GM12891 (cell line): Measurements from ENCODE around the gene GSAP. TPM values are rescaled to one million over a fixed set of nuclear protein-coding genes. Genes with fewer than 3 reads are reported as not detected.
"Not testable (repeated sequence)": the region's sequence is repeated elsewhere in the genome, so short reads cannot be mapped to it uniquely, and the experiment has no call there.

Experiments
- DNase-seq: peaks from one replicate; pipeline ENCODE4 v3.0.0; 2011; ENCODE audit warnings: low spot score; ENCODE audit not compliant: insufficient read length
- FAIRE-seq: peaks from 2 replicates; lab custom pipeline; 2011; peaks lifted over from hg19 to GRCh38; lab: Jason Lieb, UNC
- PAX5 ChIP-seq: IDR thresholded peaks from 2 replicates; pipeline ENCODE4 v1.6.1; 2011; ENCODE audit warnings: low read length, moderate library complexity, mild to moderate bottlenecking; ENCODE audit not compliant: insufficient read depth, severe bottlenecking
- POLR2A ChIP-seq: IDR thresholded peaks from 2 replicates; pipeline ENCODE4 v1.6.1; 2011; ENCODE audit warnings: low read depth, low read length, control low read depth
- POLR2AphosphoS5 ChIP-seq: IDR thresholded peaks from 2 replicates; pipeline ENCODE4 v1.6.1; 2011; ENCODE audit warnings: low read depth, low read length, control low read depth
- POU2F2 ChIP-seq: IDR thresholded peaks from 2 replicates; pipeline ENCODE4 v1.6.1; 2011; ENCODE audit warnings: low read depth, mild to moderate bottlenecking, control low read depth, low read length, moderate library complexity
- SPI1 ChIP-seq: IDR thresholded peaks from 2 replicates; pipeline ENCODE4 v1.6.1; 2011; ENCODE audit warnings: low read depth, low read length, control low read depth
- TAF1 ChIP-seq: IDR thresholded peaks from 2 replicates; pipeline ENCODE4 v1.6.1; 2011; ENCODE audit warnings: low read depth, low read length, control low read depth
- polyA plus RNA-seq: library from polyadenylated mRNA; unstranded; fragments of >200 nt; gene quantifications from one replicate; pipeline ENCODE4 v1.2.1, GENCODE V29; 2012; ENCODE audit warnings: low read depth, missing spikeins, inconsistent platforms; ENCODE audit not compliant: missing spikeins

The GSAP gene, protein sequence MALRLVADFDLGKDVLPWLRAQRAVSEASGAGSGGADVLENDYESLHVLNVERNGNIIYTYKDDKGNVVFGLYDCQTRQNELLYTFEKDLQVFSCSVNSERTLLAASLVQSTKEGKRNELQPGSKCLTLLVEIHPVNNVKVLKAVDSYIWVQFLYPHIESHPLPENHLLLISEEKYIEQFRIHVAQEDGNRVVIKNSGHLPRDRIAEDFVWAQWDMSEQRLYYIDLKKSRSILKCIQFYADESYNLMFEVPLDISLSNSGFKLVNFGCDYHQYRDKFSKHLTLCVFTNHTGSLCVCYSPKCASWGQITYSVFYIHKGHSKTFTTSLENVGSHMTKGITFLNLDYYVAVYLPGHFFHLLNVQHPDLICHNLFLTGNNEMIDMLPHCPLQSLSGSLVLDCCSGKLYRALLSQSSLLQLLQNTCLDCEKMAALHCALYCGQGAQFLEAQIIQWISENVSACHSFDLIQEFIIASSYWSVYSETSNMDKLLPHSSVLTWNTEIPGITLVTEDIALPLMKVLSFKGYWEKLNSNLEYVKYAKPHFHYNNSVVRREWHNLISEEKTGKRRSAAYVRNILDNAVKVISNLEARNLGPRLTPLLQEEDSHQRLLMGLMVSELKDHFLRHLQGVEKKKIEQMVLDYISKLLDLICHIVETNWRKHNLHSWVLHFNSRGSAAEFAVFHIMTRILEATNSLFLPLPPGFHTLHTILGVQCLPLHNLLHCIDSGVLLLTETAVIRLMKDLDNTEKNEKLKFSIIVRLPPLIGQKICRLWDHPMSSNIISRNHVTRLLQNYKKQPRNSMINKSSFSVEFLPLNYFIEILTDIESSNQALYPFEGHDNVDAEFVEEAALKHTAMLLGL
- 19.7 TPM for polyA plus RNA-seq

DNA sequence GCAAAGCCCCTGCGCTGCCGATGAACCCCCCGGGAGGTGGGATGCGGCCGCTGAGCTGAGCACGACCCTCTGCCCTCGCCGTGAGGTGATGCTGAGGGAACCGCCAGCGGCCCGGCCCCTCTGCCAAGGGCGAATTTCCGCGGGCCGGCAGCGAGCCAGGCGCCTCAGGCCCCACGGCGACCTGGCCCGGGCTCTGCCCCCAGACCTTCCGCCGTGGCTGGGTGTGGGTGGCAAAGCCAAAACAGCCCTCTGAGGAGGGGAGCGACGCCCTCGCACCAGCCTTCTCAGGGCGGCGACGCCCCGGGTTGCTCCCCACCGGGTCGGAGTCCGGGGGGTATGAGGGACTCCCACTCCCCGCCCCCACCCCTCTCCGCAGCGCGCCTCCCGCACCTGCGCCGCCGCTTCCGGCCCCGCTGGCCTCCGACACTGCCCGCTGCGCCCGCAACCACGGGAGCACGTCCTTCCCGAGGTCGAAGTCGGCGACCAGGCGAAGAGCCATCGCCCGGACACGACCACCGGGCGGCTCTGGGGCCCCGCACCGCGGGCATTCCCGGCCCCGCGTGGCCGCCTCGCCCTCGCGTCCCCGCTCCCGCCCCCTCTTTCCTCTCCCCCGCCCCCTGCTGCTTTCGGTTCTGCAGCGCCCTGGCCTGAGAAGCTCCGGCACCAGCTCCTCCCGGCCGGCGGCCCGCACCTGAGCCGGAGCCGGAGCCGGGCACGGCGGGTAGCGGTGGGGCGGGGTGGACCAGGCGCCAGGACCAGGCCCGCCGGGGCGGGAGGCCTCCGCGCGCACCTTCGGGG, at the start of gene GSAP:
Gene GSAP, minus strand, starts transcription at position 527 of the 798 bp plus-strand sequence. Its CDS starts 28 bp downstream, at position 499.
- TF ChIP-seq POLR2AphosphoS5 (peak; percentile 41), PAX5 (no peak), POLR2A (peak; percentile 12; the same call in 1 of the 2 replicates), TAF1 (peak; percentile 55; the same call in 1 of the 2 replicates), POU2F2 (no peak), SPI1 (peak; percentile 31; the same call in 1 of the 2 replicates)
- FAIRE-seq (peak; percentile 93), DNase-seq (peak; percentile 61)

DNA sequence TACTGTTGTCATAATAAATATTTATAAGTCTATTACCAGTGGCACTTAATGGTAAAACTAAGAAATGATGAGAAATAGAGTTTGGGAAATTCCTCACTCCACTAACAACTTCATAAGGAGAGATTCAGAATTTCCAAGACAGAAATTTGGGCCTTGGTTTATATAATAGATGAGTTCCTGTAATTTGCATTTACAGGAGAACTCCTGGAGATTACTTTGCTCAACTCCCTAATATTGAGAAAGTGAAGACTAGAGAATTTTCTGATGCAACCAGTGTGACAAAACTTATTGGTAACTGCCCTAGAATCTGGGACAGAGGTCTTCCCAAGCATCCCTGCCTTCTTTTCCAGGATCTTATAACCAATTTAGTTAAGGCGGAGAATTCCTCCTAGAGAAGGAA, 49.1 kb upstream of the GSAP start:
- DNase-seq (no peak), FAIRE-seq (no peak)
- TF ChIP-seq TAF1 = no peak
- TF ChIP-seq POLR2A = no peak
- TF ChIP-seq POU2F2 = no peak
- TF ChIP-seq PAX5 = no peak
- no peak for TF ChIP-seq POLR2AphosphoS5
- TF ChIP-seq SPI1 = no peak

DNA sequence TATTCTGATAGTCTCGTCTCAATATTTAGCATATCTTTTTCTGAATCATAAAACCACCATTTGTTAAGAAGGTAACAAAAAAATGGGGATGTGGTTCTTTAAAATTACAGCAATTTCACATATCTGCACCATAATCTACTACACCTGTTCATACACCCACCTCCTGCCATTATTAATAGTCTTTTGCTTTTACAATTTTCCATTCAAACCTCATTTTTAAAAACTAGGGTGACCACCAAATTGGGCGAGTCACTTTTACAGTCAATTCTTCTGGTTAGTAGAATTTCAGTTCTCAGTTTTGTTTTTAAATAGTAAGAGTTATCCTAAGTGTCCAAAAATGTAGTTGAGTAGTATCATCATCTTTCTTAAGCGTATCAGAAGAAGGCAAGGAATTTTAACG, 48.4 kb upstream of the GSAP start:
- TF ChIP-seq POLR2AphosphoS5 = no peak
- peak; percentile 81 for TF ChIP-seq SPI1
- no peak for DNase-seq
- FAIRE-seq = no peak

DNA sequence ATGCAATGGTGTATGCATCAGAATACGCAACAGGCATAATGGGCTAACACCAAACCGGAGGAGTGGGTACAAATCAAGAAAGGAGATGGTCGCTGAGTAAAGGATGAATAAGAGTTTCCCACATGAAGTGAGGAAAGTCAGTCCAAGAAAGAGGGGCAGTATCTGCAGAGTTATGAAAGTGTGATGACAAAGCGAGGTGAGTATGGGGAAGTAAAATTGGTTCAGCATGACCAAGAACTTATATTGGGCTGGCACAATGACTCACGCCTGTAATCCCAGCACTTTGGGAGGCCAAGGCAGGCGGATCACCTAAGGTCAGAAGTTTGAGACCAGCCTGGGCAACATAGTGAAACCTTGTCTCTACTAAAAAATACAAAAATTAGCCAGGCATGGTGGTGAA, 47.5 kb upstream of the GSAP start:
- not testable (repeated sequence) for FAIRE-seq, DNase-seq

DNA sequence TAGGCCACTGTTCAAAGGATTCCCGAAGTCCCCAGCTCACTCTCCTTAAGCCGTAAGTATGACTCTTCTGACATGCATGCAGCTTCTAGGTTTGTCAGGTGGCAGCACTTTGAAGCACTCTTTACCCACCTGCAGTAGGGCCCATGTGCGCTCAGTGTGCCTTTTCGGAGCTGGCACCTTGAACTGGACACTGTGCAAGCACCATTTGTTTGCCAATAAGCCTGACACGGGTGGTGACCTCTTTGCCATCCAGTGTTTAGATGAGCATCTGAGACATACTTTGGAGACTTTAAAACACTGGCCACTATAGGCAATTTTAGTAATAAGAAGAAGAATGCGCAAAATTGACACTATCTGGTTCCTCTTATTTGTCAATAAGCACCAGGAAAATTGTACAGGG, 45.7 kb upstream of the GSAP start:
- DNase-seq = no peak
- no peak for TF ChIP-seq POLR2AphosphoS5
- no peak for TF ChIP-seq TAF1
- TF ChIP-seq POLR2A = no peak
- TF ChIP-seq POU2F2 = no peak
- TF ChIP-seq SPI1 = no peak
- no peak for TF ChIP-seq PAX5
- FAIRE-seq = no peak

DNA sequence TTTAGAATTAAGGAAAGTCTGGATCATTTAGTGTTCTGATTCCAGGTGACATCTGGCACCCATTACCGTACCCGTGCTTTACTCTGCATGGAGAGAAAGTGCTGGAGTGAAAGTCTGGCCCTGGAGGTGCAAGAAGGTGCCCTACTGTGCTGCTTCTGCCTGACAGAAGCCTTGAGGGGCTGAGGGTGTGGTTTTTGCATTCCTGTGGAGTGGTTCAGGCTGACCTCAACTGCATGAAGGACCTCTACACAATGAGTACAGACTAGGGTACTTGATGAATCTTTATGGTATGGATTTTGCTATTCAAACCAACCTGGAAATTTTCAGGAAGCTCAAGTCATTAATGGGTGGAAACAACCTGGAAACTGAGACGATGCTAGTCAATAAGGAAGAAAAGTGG, 45.1 kb upstream of the GSAP start:
- TF ChIP-seq TAF1 (no peak), POLR2A (no peak), POLR2AphosphoS5 (no peak), PAX5 (no peak), SPI1 (no peak), POU2F2 (no peak)
- no peak for FAIRE-seq
- no peak for DNase-seq

DNA sequence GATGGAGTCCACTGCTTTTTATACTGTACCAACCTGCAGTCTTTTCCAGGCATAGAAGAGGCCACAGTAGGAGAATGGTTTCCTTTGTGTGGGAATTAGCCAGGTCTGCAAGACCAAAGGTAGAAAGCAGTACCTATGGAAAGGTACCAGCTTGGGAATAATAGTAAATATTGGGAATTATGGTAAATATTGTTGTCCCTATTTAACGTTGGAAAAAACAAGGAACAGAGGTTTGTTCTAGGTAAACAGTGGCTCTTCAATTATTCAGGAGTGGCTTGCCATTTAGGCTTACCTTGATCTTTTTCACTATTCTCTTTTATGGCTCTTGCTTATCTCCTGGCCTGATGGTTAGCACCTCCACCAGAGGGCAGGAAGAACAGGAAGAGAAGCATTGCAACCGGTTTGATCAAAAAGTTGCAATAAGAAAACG, 43.9 kb upstream of the GSAP start:
- TF ChIP-seq SPI1 (no peak), POU2F2 (no peak), TAF1 (no peak), PAX5 (no peak), POLR2AphosphoS5 (no peak), POLR2A (no peak)
- FAIRE-seq (no peak), DNase-seq (no peak)

DNA sequence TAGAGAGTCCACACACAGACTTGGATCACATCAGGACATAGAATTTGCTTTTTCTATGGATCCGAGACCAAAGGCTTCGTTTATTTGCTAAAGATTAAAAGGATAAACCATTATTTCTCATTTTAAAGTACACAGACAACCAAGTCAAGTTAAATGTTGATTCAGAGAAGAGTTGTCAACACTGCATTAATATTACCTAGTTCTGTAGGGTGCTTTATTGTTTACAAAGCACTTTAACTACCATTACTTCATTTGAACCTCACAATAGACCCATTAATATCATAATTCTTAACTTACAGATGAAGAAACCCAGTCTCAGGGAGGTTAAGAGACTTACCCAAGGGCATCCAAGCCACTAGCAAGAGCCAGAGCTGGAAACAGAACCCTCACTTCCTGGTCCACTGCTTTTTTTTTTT, 43.2 kb upstream of the GSAP start:
- TF ChIP-seq SPI1 (no peak), POLR2A (no peak), TAF1 (no peak), POLR2AphosphoS5 (no peak), PAX5 (no peak), POU2F2 (no peak)
- FAIRE-seq = no peak
- no peak for DNase-seq

DNA sequence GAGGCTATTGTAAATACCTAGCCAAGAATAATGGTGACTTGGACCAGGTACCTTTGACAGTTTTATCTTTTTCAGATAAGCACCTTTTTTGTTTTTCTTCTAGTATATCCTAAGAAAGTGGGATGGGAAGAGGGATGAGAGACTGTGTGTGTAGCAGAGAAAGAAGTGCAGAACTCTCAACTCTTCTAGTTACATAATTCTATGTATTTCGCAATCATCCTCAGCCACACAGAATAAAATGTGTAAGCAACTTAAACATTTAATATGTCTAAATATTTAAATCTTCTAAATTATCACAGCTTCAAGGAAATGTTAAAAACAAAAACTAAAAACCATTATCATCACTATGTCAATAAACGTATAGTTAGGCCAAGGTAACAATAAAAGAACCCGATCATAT, 42.6 kb upstream of the GSAP start:
- DNase-seq = no peak
- FAIRE-seq = no peak
- TF ChIP-seq POLR2A (no peak), SPI1 (no peak), POU2F2 (no peak), TAF1 (no peak)
